SK-N-SH treated with all-trans-retinoic acid at 6 μM for 48 hours (cell line): ENCODE measurements around the gene F8.

Experiments
- ATAC-seq: fragments of 200-7000 bp; cut with Tn5 transposase; 3 replicates; pipeline ENCODE4 v1.9.1; 2020; ENCODE audit warnings: mild to moderate bottlenecking, moderate library complexity
- ARNTL ChIP-seq: fragments of 450-650 bp; formaldehyde crosslinking; IDR thresholded peaks from 2 replicates; pipeline ENCODE4 v1.5.0; 2020; ENCODE audit warnings: low read depth, mild to moderate bottlenecking, moderate library complexity, borderline replicate concordance
- BACH2 ChIP-seq: fragments of 250-450 bp; sonication (Bioruptor Pico); IDR thresholded peaks from 2 replicates; pipeline ENCODE4 v1.9.0; 2021; ENCODE audit warnings: mild to moderate bottlenecking, borderline replicate concordance
- CSDC2 ChIP-seq: fragments of 250-450 bp; sonication (Bioruptor Pico); IDR thresholded peaks from 2 replicates; pipeline ENCODE4 v1.5.0; 2020; ENCODE audit warnings: mild to moderate bottlenecking, moderate library complexity
- ESRRG ChIP-seq: fragments of 250-450 bp; sonication (Bioruptor Pico); IDR thresholded peaks from 2 replicates; pipeline ENCODE4 v1.6.1; 2021; ENCODE audit warnings: mild to moderate bottlenecking
- GLIS3 ChIP-seq: fragments of 250-450 bp; sonication (Bioruptor Pico); IDR thresholded peaks from 2 replicates; pipeline ENCODE4 v1.5.0; 2020; ENCODE audit warnings: mild to moderate bottlenecking, moderate library complexity
- ISL1 ChIP-seq: fragments of 250-450 bp; sonication (Bioruptor Pico); IDR thresholded peaks from 2 replicates; pipeline ENCODE4 v2.1.2; 2022; ENCODE audit warnings: mild to moderate bottlenecking, moderate library complexity
- OSR1 ChIP-seq: fragments of 250-450 bp; sonication (Bioruptor Pico); IDR thresholded peaks from 2 replicates; pipeline ENCODE4 v1.8.0; 2022; ENCODE audit warnings: moderate library complexity, mild to moderate bottlenecking, inconsistent platforms
- PPARA ChIP-seq: fragments of 250-450 bp; sonication (Bioruptor Pico); IDR thresholded peaks from 2 replicates; pipeline ENCODE4 v1.5.0; 2020; ENCODE audit warnings: mild to moderate bottlenecking, borderline replicate concordance
- RARB ChIP-seq: fragments of 250-450 bp; sonication (Bioruptor Pico); IDR thresholded peaks from 2 replicates; pipeline ENCODE4 v1.8.0; 2021; ENCODE audit warnings: mild to moderate bottlenecking, moderate library complexity
- SNAI2 ChIP-seq: fragments of 250-450 bp; sonication (Bioruptor Pico); IDR thresholded peaks from 2 replicates; pipeline ENCODE4 v1.5.0; 2020; ENCODE audit warnings: mild to moderate bottlenecking, moderate library complexity
- TCF4 ChIP-seq: fragments of 250-450 bp; sonication (Bioruptor Pico); IDR thresholded peaks from 2 replicates; pipeline ENCODE4 v1.8.0; 2021; ENCODE audit warnings: mild to moderate bottlenecking, moderate library complexity, borderline replicate concordance
- TOX ChIP-seq: fragments of 250-450 bp; sonication (Bioruptor Pico); IDR thresholded peaks from 2 replicates; pipeline ENCODE4 v1.8.0; 2021; ENCODE audit warnings: mild to moderate bottlenecking, moderate library complexity, borderline replicate concordance
- ZC3H10 ChIP-seq: fragments of 250-450 bp; sonication (Bioruptor Pico); IDR thresholded peaks from 2 replicates; pipeline ENCODE4 v1.5.1; 2021; ENCODE audit warnings: mild to moderate bottlenecking, moderate library complexity
- ZFP3 ChIP-seq: fragments of 250-450 bp; sonication (Bioruptor Pico); IDR thresholded peaks from 2 replicates; pipeline ENCODE4 v1.5.0; 2020; ENCODE audit warnings: mild to moderate bottlenecking, moderate library complexity
- ZFP30 ChIP-seq: fragments of 450-650 bp; formaldehyde crosslinking; IDR thresholded peaks from 2 replicates; pipeline ENCODE4 v1.5.0; 2022; ENCODE audit warnings: mild to moderate bottlenecking, moderate library complexity
- ZNF565 ChIP-seq: fragments of 450-650 bp; formaldehyde crosslinking; conservative IDR thresholded peaks from 2 replicates; pipeline ENCODE4 v1.5.0; 2020; ENCODE audit warnings: low read depth, mild to moderate bottlenecking, moderate library complexity
- ZNF70 ChIP-seq: fragments of 450-650 bp; formaldehyde crosslinking; IDR thresholded peaks from 2 replicates; pipeline ENCODE4 v1.5.0; 2020; ENCODE audit warnings: mild to moderate bottlenecking, moderate library complexity
- ZNF8 ChIP-seq: fragments of 450-650 bp; formaldehyde crosslinking; IDR thresholded peaks from 2 replicates; pipeline ENCODE4 v1.5.0; 2020; ENCODE audit warnings: mild to moderate bottlenecking, moderate library complexity
- TF ChIP-seq, protein P1 (sequence below): fragments of 250-450 bp; sonication (Bioruptor Pico); IDR thresholded peaks from 2 replicates; pipeline ENCODE4 v1.8.0; 2021; ENCODE audit warnings: low read depth, mild to moderate bottlenecking, moderate library complexity, borderline replicate concordance
- TF ChIP-seq, protein P2 (sequence below): fragments of 250-450 bp; sonication (Bioruptor Pico); IDR thresholded peaks from 2 replicates; pipeline ENCODE4 v1.5.1; 2020; ENCODE audit warnings: low read depth, mild to moderate bottlenecking, moderate library complexity
- TF ChIP-seq, protein P3 (sequence below): fragments of 250-450 bp; sonication (Bioruptor Pico); IDR thresholded peaks from 2 replicates; pipeline ENCODE4 v1.5.0; 2020; ENCODE audit warnings: mild to moderate bottlenecking, moderate library complexity
- TF ChIP-seq, protein P4 (sequence below): fragments of 250-450 bp; sonication (Bioruptor Pico); IDR thresholded peaks from 2 replicates; pipeline ENCODE4 v1.8.0; 2020; ENCODE audit warnings: mild to moderate bottlenecking, moderate library complexity, borderline replicate concordance
- TF ChIP-seq, protein P5 (sequence below): fragments of 250-450 bp; sonication (Bioruptor Pico); IDR thresholded peaks from 2 replicates; pipeline ENCODE4 v1.5.1; 2021; ENCODE audit warnings: mild to moderate bottlenecking, moderate library complexity

The F8 gene

DNA sequence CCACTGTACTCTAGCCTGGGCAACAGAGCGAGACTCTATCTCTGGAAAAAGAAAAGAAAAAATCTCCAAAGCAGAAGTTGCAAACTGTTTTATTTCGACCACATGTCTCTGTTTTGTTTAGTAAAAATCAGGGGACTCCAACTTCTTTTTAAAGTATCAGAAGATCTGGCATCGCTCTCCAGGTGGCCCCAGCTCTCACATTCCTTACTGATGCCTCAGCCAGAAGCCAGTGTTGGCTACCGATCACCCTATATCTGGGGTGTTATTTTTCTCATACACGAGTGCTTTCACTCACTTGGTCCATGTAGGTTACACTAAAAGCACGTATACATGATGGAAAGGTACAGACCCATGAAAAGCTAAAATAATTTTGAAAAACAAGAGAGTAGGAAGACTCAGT, 225.5 kb downstream of the F8 start:
- TF ChIP-seq ZFP3 (CRISPR knock-in tag) (no peak), TCF4 (CRISPR knock-in tag) (no peak), ISL1 (no peak), CSDC2 (no peak)
- TF ChIP-seq, protein P1, sequence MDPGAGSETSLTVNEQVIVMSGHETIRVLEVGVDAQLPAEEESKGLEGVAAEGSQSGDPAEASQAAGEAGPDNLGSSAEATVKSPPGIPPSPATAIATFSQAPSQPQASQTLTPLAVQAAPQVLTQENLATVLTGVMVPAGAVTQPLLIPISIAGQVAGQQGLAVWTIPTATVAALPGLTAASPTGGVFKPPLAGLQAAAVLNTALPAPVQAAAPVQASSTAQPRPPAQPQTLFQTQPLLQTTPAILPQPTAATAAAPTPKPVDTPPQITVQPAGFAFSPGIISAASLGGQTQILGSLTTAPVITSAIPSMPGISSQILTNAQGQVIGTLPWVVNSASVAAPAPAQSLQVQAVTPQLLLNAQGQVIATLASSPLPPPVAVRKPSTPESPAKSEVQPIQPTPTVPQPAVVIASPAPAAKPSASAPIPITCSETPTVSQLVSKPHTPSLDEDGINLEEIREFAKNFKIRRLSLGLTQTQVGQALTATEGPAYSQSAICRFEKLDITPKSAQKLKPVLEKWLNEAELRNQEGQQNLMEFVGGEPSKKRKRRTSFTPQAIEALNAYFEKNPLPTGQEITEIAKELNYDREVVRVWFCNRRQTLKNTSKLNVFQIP (CRISPR knock-in tag), result no peak
- ATAC-seq, result no peak

DNA sequence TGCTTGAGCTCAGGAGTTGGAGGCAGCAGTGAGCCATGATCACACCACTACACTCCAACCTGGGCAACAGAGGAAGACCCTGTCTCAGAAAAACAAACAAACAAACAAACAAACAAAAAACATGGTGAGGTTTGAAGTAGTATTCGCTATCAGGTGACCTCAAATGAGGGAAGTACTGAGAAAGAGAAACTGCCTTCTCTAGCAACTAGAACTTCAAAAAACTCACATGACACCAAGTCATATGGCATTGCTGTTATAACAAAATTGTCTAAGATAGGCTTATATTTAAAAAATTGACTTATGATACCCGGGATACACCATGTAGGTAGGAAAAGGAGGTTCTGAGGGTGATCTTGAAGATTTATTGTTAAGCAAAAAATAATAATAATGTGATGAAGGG, 227.5 kb downstream of the F8 start:
- no peak for ATAC-seq
- TF ChIP-seq, protein P2, sequence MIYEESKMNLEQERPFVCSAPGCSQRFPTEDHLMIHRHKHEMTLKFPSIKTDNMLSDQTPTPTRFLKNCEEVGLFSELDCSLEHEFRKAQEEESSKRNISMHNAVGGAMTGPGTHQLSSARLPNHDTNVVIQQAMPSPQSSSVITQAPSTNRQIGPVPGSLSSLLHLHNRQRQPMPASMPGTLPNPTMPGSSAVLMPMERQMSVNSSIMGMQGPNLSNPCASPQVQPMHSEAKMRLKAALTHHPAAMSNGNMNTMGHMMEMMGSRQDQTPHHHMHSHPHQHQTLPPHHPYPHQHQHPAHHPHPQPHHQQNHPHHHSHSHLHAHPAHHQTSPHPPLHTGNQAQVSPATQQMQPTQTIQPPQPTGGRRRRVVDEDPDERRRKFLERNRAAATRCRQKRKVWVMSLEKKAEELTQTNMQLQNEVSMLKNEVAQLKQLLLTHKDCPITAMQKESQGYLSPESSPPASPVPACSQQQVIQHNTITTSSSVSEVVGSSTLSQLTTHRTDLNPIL (CRISPR knock-in tag), result no peak
- TF ChIP-seq RARB (no peak), ESRRG (CRISPR knock-in tag) (no peak), ZNF8 (no peak), TCF4 (CRISPR knock-in tag) (no peak), ZNF70 (CRISPR knock-in tag) (no peak), PPARA (CRISPR knock-in tag) (no peak), ARNTL (CRISPR knock-in tag) (no peak), SNAI2 (no peak), TOX (no peak), ZC3H10 (CRISPR knock-in tag) (no peak), OSR1 (CRISPR knock-in tag) (no peak)
- TF ChIP-seq, protein P3, sequence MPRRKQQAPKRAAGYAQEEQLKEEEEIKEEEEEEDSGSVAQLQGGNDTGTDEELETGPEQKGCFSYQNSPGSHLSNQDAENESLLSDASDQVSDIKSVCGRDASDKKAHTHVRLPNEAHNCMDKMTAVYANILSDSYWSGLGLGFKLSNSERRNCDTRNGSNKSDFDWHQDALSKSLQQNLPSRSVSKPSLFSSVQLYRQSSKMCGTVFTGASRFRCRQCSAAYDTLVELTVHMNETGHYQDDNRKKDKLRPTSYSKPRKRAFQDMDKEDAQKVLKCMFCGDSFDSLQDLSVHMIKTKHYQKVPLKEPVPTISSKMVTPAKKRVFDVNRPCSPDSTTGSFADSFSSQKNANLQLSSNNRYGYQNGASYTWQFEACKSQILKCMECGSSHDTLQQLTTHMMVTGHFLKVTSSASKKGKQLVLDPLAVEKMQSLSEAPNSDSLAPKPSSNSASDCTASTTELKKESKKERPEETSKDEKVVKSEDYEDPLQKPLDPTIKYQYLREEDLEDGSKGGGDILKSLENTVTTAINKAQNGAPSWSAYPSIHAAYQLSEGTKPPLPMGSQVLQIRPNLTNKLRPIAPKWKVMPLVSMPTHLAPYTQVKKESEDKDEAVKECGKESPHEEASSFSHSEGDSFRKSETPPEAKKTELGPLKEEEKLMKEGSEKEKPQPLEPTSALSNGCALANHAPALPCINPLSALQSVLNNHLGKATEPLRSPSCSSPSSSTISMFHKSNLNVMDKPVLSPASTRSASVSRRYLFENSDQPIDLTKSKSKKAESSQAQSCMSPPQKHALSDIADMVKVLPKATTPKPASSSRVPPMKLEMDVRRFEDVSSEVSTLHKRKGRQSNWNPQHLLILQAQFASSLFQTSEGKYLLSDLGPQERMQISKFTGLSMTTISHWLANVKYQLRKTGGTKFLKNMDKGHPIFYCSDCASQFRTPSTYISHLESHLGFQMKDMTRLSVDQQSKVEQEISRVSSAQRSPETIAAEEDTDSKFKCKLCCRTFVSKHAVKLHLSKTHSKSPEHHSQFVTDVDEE (CRISPR knock-in tag), result no peak
- TF ChIP-seq, protein P4, sequence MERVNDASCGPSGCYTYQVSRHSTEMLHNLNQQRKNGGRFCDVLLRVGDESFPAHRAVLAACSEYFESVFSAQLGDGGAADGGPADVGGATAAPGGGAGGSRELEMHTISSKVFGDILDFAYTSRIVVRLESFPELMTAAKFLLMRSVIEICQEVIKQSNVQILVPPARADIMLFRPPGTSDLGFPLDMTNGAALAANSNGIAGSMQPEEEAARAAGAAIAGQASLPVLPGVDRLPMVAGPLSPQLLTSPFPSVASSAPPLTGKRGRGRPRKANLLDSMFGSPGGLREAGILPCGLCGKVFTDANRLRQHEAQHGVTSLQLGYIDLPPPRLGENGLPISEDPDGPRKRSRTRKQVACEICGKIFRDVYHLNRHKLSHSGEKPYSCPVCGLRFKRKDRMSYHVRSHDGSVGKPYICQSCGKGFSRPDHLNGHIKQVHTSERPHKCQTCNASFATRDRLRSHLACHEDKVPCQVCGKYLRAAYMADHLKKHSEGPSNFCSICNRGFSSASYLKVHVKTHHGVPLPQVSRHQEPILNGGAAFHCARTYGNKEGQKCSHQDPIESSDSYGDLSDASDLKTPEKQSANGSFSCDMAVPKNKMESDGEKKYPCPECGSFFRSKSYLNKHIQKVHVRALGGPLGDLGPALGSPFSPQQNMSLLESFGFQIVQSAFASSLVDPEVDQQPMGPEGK (CRISPR knock-in tag), result no peak
- TF ChIP-seq, protein P5, sequence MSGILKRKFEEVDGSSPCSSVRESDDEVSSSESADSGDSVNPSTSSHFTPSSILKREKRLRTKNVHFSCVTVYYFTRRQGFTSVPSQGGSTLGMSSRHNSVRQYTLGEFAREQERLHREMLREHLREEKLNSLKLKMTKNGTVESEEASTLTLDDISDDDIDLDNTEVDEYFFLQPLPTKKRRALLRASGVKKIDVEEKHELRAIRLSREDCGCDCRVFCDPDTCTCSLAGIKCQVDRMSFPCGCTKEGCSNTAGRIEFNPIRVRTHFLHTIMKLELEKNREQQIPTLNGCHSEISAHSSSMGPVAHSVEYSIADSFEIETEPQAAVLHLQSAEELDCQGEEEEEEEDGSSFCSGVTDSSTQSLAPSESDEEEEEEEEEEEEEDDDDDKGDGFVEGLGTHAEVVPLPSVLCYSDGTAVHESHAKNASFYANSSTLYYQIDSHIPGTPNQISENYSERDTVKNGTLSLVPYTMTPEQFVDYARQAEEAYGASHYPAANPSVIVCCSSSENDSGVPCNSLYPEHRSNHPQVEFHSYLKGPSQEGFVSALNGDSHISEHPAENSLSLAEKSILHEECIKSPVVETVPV, result no peak

DNA sequence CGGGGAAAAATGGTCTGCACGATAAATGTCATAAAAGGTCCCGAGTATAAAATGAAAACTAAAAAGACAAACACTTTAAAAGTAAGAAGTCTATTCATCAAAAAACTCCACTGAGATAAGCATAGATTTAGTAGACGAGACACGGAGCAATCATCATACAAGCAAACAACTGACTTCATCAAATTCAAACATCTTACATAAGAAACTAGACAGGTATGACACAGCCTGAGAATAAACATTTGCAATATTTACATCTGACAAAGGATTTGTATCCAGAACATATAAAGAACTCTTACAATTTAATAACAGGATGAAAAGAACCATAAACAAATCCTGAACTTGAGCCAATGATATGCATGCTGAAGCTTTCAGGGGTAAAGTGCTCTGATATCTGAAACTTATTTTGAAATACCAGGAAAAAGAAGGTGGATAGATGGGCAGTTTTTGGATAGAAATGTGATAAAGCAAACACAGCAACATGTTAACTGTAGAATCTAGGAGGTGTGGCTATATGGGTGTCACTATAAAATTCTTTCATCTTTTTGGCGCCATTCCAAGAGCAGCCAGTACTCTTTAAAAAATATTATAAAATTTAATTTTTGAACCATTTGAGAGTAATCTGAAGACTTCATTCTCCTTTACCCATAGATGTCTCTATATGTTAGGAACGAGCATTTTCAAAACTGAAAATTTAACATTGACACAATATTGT, 229.3 kb downstream of the F8 start:
- ATAC-seq, result no peak
- no peak for TF ChIP-seq ZC3H10 (CRISPR knock-in tag)
- no peak for TF ChIP-seq OSR1 (CRISPR knock-in tag)
- no peak for TF ChIP-seq RARB
- TF ChIP-seq, protein P4 (CRISPR knock-in tag), result no peak
- no peak for TF ChIP-seq ZFP30 (CRISPR knock-in tag)
- TF ChIP-seq, protein P2 (CRISPR knock-in tag), result no peak
- no peak for TF ChIP-seq GLIS3 (CRISPR knock-in tag)
- TF ChIP-seq CSDC2, result no peak
- no peak for TF ChIP-seq ZFP3 (CRISPR knock-in tag)
- TF ChIP-seq ESRRG (CRISPR knock-in tag), result no peak
- TF ChIP-seq ZNF70 (CRISPR knock-in tag), result no peak
- no peak for TF ChIP-seq ISL1
- no peak for TF ChIP-seq ZNF565 (CRISPR knock-in tag)
- TF ChIP-seq, protein P1 (CRISPR knock-in tag), result no peak
- no peak for TF ChIP-seq ZNF8
- no peak for TF ChIP-seq BACH2 (CRISPR knock-in tag)
- TF ChIP-seq, all 23 proteins: peak for 0
